ENCODE measurements around the gene ABL1.

DNA sequence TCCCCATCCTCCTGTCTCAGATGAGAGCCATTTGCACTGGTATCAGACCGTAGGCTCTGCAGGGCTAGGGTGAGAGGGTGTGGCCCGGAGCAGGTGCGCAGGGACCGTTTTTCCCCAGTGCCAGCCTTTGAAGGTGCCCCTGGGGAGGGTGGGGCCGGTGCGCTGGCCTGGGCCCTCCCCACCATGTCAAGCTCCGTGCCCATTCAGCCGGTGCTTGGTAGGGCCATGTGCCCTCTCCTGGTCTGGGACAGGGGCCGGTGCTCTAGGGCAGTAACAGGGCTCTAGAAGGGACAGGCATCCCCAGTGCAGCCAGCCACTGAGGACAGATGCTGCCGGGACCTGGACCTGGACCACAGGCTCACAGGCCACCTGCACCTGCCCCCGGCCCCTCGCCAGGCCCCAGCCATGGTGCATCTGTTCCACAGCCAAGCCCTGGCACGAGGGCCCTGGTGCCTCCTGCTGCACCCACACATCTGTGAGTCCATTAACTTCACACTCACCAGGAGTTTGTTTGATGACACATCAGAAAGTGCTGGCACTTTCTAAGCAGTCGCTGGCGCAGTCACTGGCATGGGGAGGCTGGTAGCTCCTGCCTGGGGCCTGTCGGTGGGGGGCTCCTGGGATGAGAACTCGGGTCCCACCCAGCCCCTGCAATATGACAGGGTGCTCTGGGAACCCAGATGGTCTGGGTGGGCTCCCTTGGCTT is 66.6 kb downstream of the ABL1 start:
- TF ChIP-seq CTCF (conservative IDR thresholded peaks at IDR 0.05; ENCODE audit: low read length): no peak
- no peak for TF ChIP-seq EZH2phosphoT487 (IDR thresholded peaks at IDR 0.05; ENCODE audit: borderline replicate concordance)
